CD14-positive monocyte (primary cell): ENCODE data around the gene FXYD5. TPM values are rescaled to one million over a fixed set of nuclear protein-coding genes. Genes with fewer than 3 reads are reported as not detected.

Source experiments
- DNase-seq, 3 donors: peaks; one replicate each; pipeline ENCODE4 v3.0.0-alpha.2; 2011 to 2022
- H2AFZ ChIP-seq: 2 replicates; pipeline ENCODE4 v1.6.0; 2012; ENCODE audit warnings: mild to moderate bottlenecking, low read depth, low read length, inconsistent platforms; ENCODE audit not compliant: insufficient read depth, poor library complexity, severe bottlenecking
- H3K27ac ChIP-seq, 2 donors: 1 replicate in 1 of 2; 2 replicates in 1 of 2; pipeline ENCODE4 v1.5.1; 2012 to 2013; ENCODE audit warnings: low read length in 2 of 2, control low read depth in 1 of 2, inconsistent platforms in 1 of 2, low read depth in 1 of 2, mild to moderate bottlenecking in 1 of 2
- H3K27me3 ChIP-seq, 2 donors: one replicate each; pipeline versions ENCODE4 v1.6.0 to v1.6.1; 2011 to 2013; ENCODE audit warnings: low read length in 2 of 2; ENCODE audit not compliant: control insufficient read depth in 2 of 2, insufficient read depth in 2 of 2
- H3K36me3 ChIP-seq, 2 donors: replicated peaks in 1 of 2; 1 replicate in 1 of 2; 2 replicates in 1 of 2; pipeline versions ENCODE4 v1.5.1 to v1.6.1; 2012 to 2013; ENCODE audit warnings: low read length in 2 of 2, control low read depth in 1 of 2, inconsistent platforms in 1 of 2, mild to moderate bottlenecking in 1 of 2; ENCODE audit not compliant: insufficient read depth in 2 of 2, control insufficient read depth in 1 of 2
- H3K4me1 ChIP-seq, 2 donors: 1 replicate in 1 of 2; 2 replicates in 1 of 2; pipeline versions ENCODE4 v1.5.1 to v1.6.1; 2012 to 2013; ENCODE audit warnings: low read length in 2 of 2, control low read depth in 1 of 2, inconsistent platforms in 1 of 2, mild to moderate bottlenecking in 1 of 2, moderate library complexity in 1 of 2; ENCODE audit not compliant: insufficient read depth in 2 of 2, control insufficient read depth in 1 of 2
- H3K4me2 ChIP-seq: replicated peaks from 2 replicates; pipeline ENCODE3; 2012; ENCODE audit warnings: low read length, moderate library complexity, mild to moderate bottlenecking; ENCODE audit not compliant: poor library complexity, severe bottlenecking; ENCODE audit errors: extremely low read depth
- H3K4me3 ChIP-seq, 3 experiments: fragments of 200-600 bp in 1 of 3; sonication (generic) in 1 of 3; replicated peaks in 1 of 3; 1 replicate in 2 of 3; 2 replicates in 1 of 3; pipeline ENCODE4 v1.5.1; 2011 to 2013; ENCODE audit warnings: low read length in 3 of 3, mild to moderate bottlenecking in 3 of 3, control low read depth in 2 of 3, low read depth in 2 of 3, inconsistent platforms in 1 of 3, moderate library complexity in 1 of 3
- H3K79me2 ChIP-seq: 2 replicates; pipeline ENCODE4 v1.6.0; 2012; ENCODE audit warnings: mild to moderate bottlenecking, control low read depth, inconsistent platforms, low read length, moderate library complexity; ENCODE audit not compliant: insufficient read depth
- H3K9ac ChIP-seq: 2 replicates; pipeline ENCODE4 v1.6.0; 2017; ENCODE audit warnings: low read length, mild to moderate bottlenecking; ENCODE audit not compliant: insufficient read depth, poor library complexity, severe bottlenecking
- H3K9me3 ChIP-seq, 2 donors: replicated peaks in 1 of 2; 1 replicate in 1 of 2; 2 replicates in 1 of 2; pipeline versions ENCODE4 v1.5.1 to v1.6.1; 2012 to 2013; ENCODE audit warnings: low read length in 2 of 2, control low read depth in 1 of 2; ENCODE audit not compliant: control insufficient read depth in 1 of 2, insufficient read depth in 1 of 2
- H4K20me1 ChIP-seq: 2 replicates; pipeline ENCODE4 v1.6.0; 2012; ENCODE audit warnings: mild to moderate bottlenecking, low read length, control low read depth, moderate library complexity; ENCODE audit not compliant: insufficient read depth
- H3K27ac Mint-ChIP-seq, 7 donors: one replicate each; pipeline ENCODE4 v1.8.0; 2020; ENCODE audit warnings: mild to moderate bottlenecking in 7 of 7, mixed read lengths in 7 of 7, moderate library complexity in 6 of 7, inconsistent platforms in 2 of 7
- H3K27me3 Mint-ChIP-seq, 3 donors: one replicate each; pipeline ENCODE4 v1.8.0; 2021 to 2022; ENCODE audit warnings: low read depth in 3 of 3, mild to moderate bottlenecking in 3 of 3, mixed read lengths in 3 of 3, moderate library complexity in 3 of 3, inconsistent platforms in 1 of 3
- H3K36me3 Mint-ChIP-seq, 2 donors: one replicate each; pipeline ENCODE4 v1.8.0; 2020; ENCODE audit warnings: mixed read lengths in 2 of 2, inconsistent platforms in 1 of 2, mild to moderate bottlenecking in 1 of 2
- H3K4me1 Mint-ChIP-seq: one replicate; pipeline ENCODE4 v1.8.0; 2020; ENCODE audit warnings: mild to moderate bottlenecking, mixed read lengths
- H3K4me3 Mint-ChIP-seq, 2 donors: one replicate each; pipeline ENCODE4 v1.8.0; 2020; ENCODE audit warnings: mild to moderate bottlenecking in 2 of 2, mixed read lengths in 2 of 2, moderate library complexity in 1 of 2
- H3K9me3 Mint-ChIP-seq, 7 donors: one replicate each; pipeline ENCODE4 v1.8.0; 2020 to 2022; ENCODE audit warnings: mixed read lengths in 7 of 7, mild to moderate bottlenecking in 6 of 7, moderate library complexity in 6 of 7, inconsistent platforms in 2 of 7
- CTCF ChIP-seq: fragments of 200-600 bp; IDR thresholded peaks from one replicate; pipeline ENCODE4 v1.8.0; 2022; ENCODE audit warnings: antibody characterized with exemption, mild to moderate bottlenecking
- WGBS: methylation state at CpG from one replicate; pipeline ENCODE4 v1.1.5; 2013; ENCODE audit warnings: missing lambda C conversion rate; ENCODE audit not compliant: insufficient coverage; 5-methylcytosine and 5-hydroxymethylcytosine counted together
- intact Hi-C, 2 donors: fragments of 100-400 bp; cut with micrococcal nuclease; formaldehyde crosslinking; loops; one replicate each; pipeline versions ENCODE4 v1.15.0 to v1.15.1; 2023
- polyA plus RNA-seq, 3 donors: library from polyadenylated mRNA; depleted of rRNA in 1 of 3; unstranded in 2 of 3; stranded (reverse) in 1 of 3; fragments of 300-500 nt in 2 of 3; fragments of >200 nt in 1 of 3; fragmentation: Illumina TruSeq in 2 of 3; gene quantifications; 1 replicate in 2 of 3; 2 replicates in 1 of 3; pipeline ENCODE4 v1.2.3, GENCODE V29; 2012 to 2021

The FXYD5 gene
- polyA plus RNA-seq, 3 donors: 204 to 673 (median 312) TPM

GRCh38 chr19:35117799-35118198, 36.7 kb upstream of the FXYD5 start:
- no peaks in the 10 kb centered on the region for H3K9me3 ChIP-seq
- intact Hi-C loops: no loop called here
- H3K4me1 ChIP-seq: peaks cover 27 to 35% of the 10 kb centered on the region in 2 donors
- H3K9ac ChIP-seq: no peak overlapping the region
- H3K4me3 Mint-ChIP-seq: peak overlapping the region in 1 of 2 donors; percentile 60
- H3K36me3 ChIP-seq: no peaks in the 10 kb centered on the region
- H3K27ac ChIP-seq: no peak overlapping the region
- no peak for TF ChIP-seq CTCF
- no peak for DNase-seq
- H3K79me2 ChIP-seq: no peaks in the 10 kb centered on the region
- WGBS: 87% methylated on average over 6 of the region's 11 CpGs
- H3K27me3 ChIP-seq: no peaks in the 10 kb centered on the region
- H3K36me3 Mint-ChIP-seq: no peaks in the 10 kb centered on the region
- no peak overlapping the region for H3K4me3 ChIP-seq
- peaks cover 35% of the 10 kb centered on the region for H3K4me1 Mint-ChIP-seq
- no peaks in the 10 kb centered on the region for H4K20me1 ChIP-seq
- H2AFZ ChIP-seq: no peak overlapping the region
- H3K27ac Mint-ChIP-seq: peak overlapping the region in 1 of 7 donors; percentile 26
- H3K4me2 ChIP-seq: no peak overlapping the region
- peaks cover 0 to 2% (median 0%) of the 10 kb centered on the region in 7 donors for H3K9me3 Mint-ChIP-seq
- peaks cover 8 to 21% (median 17%) of the 10 kb centered on the region in 3 donors for H3K27me3 Mint-ChIP-seq

GRCh38 chr19:35118268-35119020, 36.1 kb upstream of the FXYD5 start:
- H3K36me3 Mint-ChIP-seq: no peaks in the 10 kb centered on the region
- Histone ChIP-seq H2AFZ (peak overlapping the region; percentile 8), H3K79me2 (no peaks in the 10 kb centered on the region), H3K36me3 (no peaks in the 10 kb centered on the region), H3K9me3 (no peaks in the 10 kb centered on the region), H3K9ac (no peak overlapping the region), H3K4me2 (no peak overlapping the region), H3K27ac (no peak overlapping the region), H3K4me3 (no peak overlapping the region), H4K20me1 (no peaks in the 10 kb centered on the region), H3K27me3 (no peaks in the 10 kb centered on the region), H3K4me1 (peaks cover 27 to 35% of the 10 kb centered on the region in 2 donors)
- H3K4me1 Mint-ChIP-seq: peaks cover 35% of the 10 kb centered on the region
- H3K27me3 Mint-ChIP-seq: peaks cover 8 to 21% (median 17%) of the 10 kb centered on the region in 3 donors
- no peak for TF ChIP-seq CTCF
- 47% methylated on average over 9 of the region's 13 CpGs for WGBS
- intact Hi-C loops: no loop called here
- peaks cover 0 to 2% (median 0%) of the 10 kb centered on the region in 7 donors for H3K9me3 Mint-ChIP-seq
- no peak overlapping the region for H3K27ac Mint-ChIP-seq
- H3K4me3 Mint-ChIP-seq: peak overlapping the region in 1 of 2 donors; percentile 35
- DNase-seq: no peak
